Endodermal cell (in vitro differentiated cells): ENCODE measurements around the gene FRS2. TPM values are rescaled to one million over a fixed set of nuclear protein-coding genes. Genes with fewer than 3 reads are reported as not detected.

Experiments
- DNase-seq: peaks from one replicate; pipeline ENCODE4 v3.0.0-alpha.2; 2017
- H3K27ac ChIP-seq: 2 replicates; pipeline ENCODE4 v1.5.1; 2013; ENCODE audit warnings: mild to moderate bottlenecking, low read depth, low read length, moderate library complexity
- H3K27me3 ChIP-seq: 2 replicates; pipeline ENCODE4 v1.6.1; 2013; ENCODE audit warnings: mild to moderate bottlenecking, low read length, moderate library complexity; ENCODE audit not compliant: insufficient read depth, control insufficient read depth, poor library complexity, severe bottlenecking
- H3K36me3 ChIP-seq: 2 replicates; pipeline ENCODE4 v1.7.0; 2013; ENCODE audit warnings: mild to moderate bottlenecking, low read length, moderate library complexity; ENCODE audit not compliant: control insufficient read depth, insufficient read depth
- H3K4me1 ChIP-seq: one replicate; pipeline ENCODE4 v1.7.0; 2013; ENCODE audit warnings: low read length; ENCODE audit not compliant: control insufficient read depth, insufficient read depth
- H3K4me3 ChIP-seq: 2 replicates; pipeline ENCODE4 v1.5.1; 2013; ENCODE audit warnings: mild to moderate bottlenecking, low read length, moderate library complexity
- H3K9ac ChIP-seq: 2 replicates; pipeline ENCODE4 v1.6.1; 2013; ENCODE audit warnings: mild to moderate bottlenecking, low read length, moderate library complexity; ENCODE audit not compliant: poor library complexity, severe bottlenecking; ENCODE audit errors: extremely low read depth
- H3K9me3 ChIP-seq: 2 replicates; pipeline ENCODE4 v1.6.1; 2013; ENCODE audit warnings: mild to moderate bottlenecking, low read length, moderate library complexity; ENCODE audit not compliant: control insufficient read depth
- H3K27ac Mint-ChIP-seq: 2 replicates; pipeline ENCODE4 v1.8.0; 2020; ENCODE audit warnings: mixed read lengths
- H3K27me3 Mint-ChIP-seq: 2 replicates; pipeline ENCODE4 v1.8.0; 2021; ENCODE audit warnings: mild to moderate bottlenecking, mixed read lengths; ENCODE audit not compliant: insufficient read depth
- H3K36me3 Mint-ChIP-seq: 2 replicates; pipeline ENCODE4 v1.8.0; 2020; ENCODE audit warnings: low read depth, mixed read lengths
- H3K4me1 Mint-ChIP-seq: 2 replicates; pipeline ENCODE4 v1.8.0; 2020; ENCODE audit warnings: mixed read lengths
- H3K4me3 Mint-ChIP-seq: 2 replicates; pipeline ENCODE4 v1.8.0; 2020; ENCODE audit warnings: mild to moderate bottlenecking, moderate library complexity, mixed read lengths
- H3K9me3 Mint-ChIP-seq: 2 replicates; pipeline ENCODE4 v1.8.0; 2020; ENCODE audit warnings: mild to moderate bottlenecking, mixed read lengths
- WGBS, 2 experiments: methylation state at CpG; one replicate each; pipeline versions ENCODE4 v1.1.5 to v1.1.7; 2013; ENCODE audit warnings: missing lambda C conversion rate in 2 of 2, mixed read lengths in 1 of 2; ENCODE audit not compliant: insufficient coverage in 1 of 2, insufficient read length in 1 of 2; 5-methylcytosine and 5-hydroxymethylcytosine counted together
- total RNA-seq, 2 donors: library from RNA; stranded (reverse); fragmentation: NEBNext Ultra II Directional in 1 of 2; extraction: Animal tissue kit (Norgen Biotek cat#: 25700) in 1 of 2; gene quantifications; 2 replicates in 1 of 2; 3 replicates in 1 of 2; pipeline ENCODE4 v1.2.1, GENCODE V29; 2021
- TF ChIP-seq, protein P1 (sequence below): fragments of 200-600 bp; sonication (generic); conservative IDR thresholded peaks from 2 replicates; pipeline ENCODE4 v1.5.0; 2021; ENCODE audit warnings: antibody characterized with exemption, mild to moderate bottlenecking

The FRS2 gene
- total RNA-seq, 2 donors from 2014 or later = 63.1 to 65.8 TPM

- H3K9me3 ChIP-seq = no peaks in the 10 kb centered on the region
- Mint-ChIP-seq H3K9me3 (no peaks in the 10 kb centered on the region), H3K27me3 (no peaks in the 10 kb centered on the region), H3K4me1 (peaks cover 47% of the 10 kb centered on the region), H3K36me3 (no peaks in the 10 kb centered on the region), H3K27ac (peak overlapping the region; percentile 2), H3K4me3 (no peak overlapping the region)
- no peaks in the 10 kb centered on the region for H3K27me3 ChIP-seq
- no peak overlapping the region for H3K9ac ChIP-seq
- no peak overlapping the region for H3K4me3 ChIP-seq
- H3K27ac ChIP-seq = no peak overlapping the region
- 93 to 100% methylated on average over 5 to 8 of the region's 8 CpGs for WGBS, 2 experiments
- TF ChIP-seq, protein P1, sequence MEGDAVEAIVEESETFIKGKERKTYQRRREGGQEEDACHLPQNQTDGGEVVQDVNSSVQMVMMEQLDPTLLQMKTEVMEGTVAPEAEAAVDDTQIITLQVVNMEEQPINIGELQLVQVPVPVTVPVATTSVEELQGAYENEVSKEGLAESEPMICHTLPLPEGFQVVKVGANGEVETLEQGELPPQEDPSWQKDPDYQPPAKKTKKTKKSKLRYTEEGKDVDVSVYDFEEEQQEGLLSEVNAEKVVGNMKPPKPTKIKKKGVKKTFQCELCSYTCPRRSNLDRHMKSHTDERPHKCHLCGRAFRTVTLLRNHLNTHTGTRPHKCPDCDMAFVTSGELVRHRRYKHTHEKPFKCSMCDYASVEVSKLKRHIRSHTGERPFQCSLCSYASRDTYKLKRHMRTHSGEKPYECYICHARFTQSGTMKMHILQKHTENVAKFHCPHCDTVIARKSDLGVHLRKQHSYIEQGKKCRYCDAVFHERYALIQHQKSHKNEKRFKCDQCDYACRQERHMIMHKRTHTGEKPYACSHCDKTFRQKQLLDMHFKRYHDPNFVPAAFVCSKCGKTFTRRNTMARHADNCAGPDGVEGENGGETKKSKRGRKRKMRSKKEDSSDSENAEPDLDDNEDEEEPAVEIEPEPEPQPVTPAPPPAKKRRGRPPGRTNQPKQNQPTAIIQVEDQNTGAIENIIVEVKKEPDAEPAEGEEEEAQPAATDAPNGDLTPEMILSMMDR = no peak
- no peaks in the 10 kb centered on the region for H3K36me3 ChIP-seq
- no peak for DNase-seq
- peaks cover 24% of the 10 kb centered on the region for H3K4me1 ChIP-seq
Observed at GRCh38 chr12:69430942-69431590, 39.1 kb upstream of the FRS2 start.

- Histone ChIP-seq H3K27ac (no peak overlapping the region), H3K36me3 (no peaks in the 10 kb centered on the region), H3K4me1 (peaks cover 24% of the 10 kb centered on the region), H3K4me3 (no peak overlapping the region), H3K27me3 (no peaks in the 10 kb centered on the region), H3K9ac (no peak overlapping the region), H3K9me3 (no peaks in the 10 kb centered on the region)
- Mint-ChIP-seq H3K27me3 (no peaks in the 10 kb centered on the region), H3K27ac (no peak overlapping the region), H3K4me3 (no peak overlapping the region), H3K4me1 (peaks cover 45% of the 10 kb centered on the region), H3K36me3 (no peaks in the 10 kb centered on the region), H3K9me3 (no peaks in the 10 kb centered on the region)
- TF ChIP-seq, protein P1 = no peak
- DNase-seq = no peak
- whole genome bisulfite sequencing, 2 experiments = 97 to 100% methylated on average over 5 to 8 of the region's 8 CpGs
Observed at GRCh38 chr12:69431591-69432222, 38.5 kb upstream of the FRS2 start.

- DNase-seq = no peak
- Mint-ChIP-seq H3K27ac (no peak overlapping the region), H3K36me3 (no peaks in the 10 kb centered on the region), H3K4me1 (peaks cover 42% of the 10 kb centered on the region), H3K4me3 (no peak overlapping the region), H3K9me3 (no peaks in the 10 kb centered on the region), H3K27me3 (no peaks in the 10 kb centered on the region)
- Histone ChIP-seq H3K36me3 (no peaks in the 10 kb centered on the region), H3K27me3 (no peaks in the 10 kb centered on the region), H3K4me1 (peaks cover 35% of the 10 kb centered on the region), H3K4me3 (no peak overlapping the region), H3K9ac (no peak overlapping the region), H3K9me3 (no peaks in the 10 kb centered on the region), H3K27ac (no peak overlapping the region)
- 94 to 100% methylated on average over 3 of the region's 3 CpGs for WGBS, 2 experiments
- TF ChIP-seq, protein P1 = no peak
Observed at GRCh38 chr12:69433653-69434052, 36.5 kb upstream of the FRS2 start.
